GM19467 (cell line): ENCODE results near the gene KLF2.
"Not testable (repeated sequence)": the region's sequence is repeated elsewhere in the genome, so short reads cannot be mapped to it uniquely, and the experiment has no call there.

Experiments used
- ATAC-seq: cut with Tn5 transposase; IDR thresholded peaks from one replicate; pipeline ENCODE4 v1.9.1; 2021; ENCODE audit warnings: mild to moderate bottlenecking, moderate library complexity; ENCODE audit not compliant: unreplicated experiment

The KLF2 gene

GRCh38 chr19:16324384-16325160 is at the start of gene KLF2:
Gene KLF2 (plus strand): TSS chr19:16324826. CDS start chr19:16324924, 98 bp downstream.
- ATAC-seq, result peak; percentile 60

- ATAC-seq, result no peak
Measured at GRCh38 chr19:16280306-16280705, 44.3 kb upstream of the KLF2 start.

DNA sequence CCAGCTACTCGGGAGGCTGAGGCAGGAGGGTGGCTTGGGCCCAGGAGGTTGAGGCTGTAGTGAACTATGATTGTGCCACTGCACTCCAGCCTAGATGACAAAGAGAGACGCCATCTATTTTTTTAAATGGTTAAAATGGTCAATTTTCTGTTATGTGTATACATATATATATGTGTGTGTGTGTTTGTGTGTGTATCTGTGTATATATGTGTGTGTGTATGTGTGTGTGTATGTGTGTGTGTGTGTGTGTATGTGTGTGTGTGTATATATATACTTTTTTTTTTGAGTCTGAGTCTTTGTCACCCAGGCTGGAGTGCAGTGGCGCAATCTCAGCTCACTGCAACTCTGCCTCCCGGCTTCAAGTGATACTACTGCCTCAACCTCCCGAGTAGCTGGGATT is 42.9 kb upstream of the KLF2 start:
- ATAC-seq, result no peak

DNA sequence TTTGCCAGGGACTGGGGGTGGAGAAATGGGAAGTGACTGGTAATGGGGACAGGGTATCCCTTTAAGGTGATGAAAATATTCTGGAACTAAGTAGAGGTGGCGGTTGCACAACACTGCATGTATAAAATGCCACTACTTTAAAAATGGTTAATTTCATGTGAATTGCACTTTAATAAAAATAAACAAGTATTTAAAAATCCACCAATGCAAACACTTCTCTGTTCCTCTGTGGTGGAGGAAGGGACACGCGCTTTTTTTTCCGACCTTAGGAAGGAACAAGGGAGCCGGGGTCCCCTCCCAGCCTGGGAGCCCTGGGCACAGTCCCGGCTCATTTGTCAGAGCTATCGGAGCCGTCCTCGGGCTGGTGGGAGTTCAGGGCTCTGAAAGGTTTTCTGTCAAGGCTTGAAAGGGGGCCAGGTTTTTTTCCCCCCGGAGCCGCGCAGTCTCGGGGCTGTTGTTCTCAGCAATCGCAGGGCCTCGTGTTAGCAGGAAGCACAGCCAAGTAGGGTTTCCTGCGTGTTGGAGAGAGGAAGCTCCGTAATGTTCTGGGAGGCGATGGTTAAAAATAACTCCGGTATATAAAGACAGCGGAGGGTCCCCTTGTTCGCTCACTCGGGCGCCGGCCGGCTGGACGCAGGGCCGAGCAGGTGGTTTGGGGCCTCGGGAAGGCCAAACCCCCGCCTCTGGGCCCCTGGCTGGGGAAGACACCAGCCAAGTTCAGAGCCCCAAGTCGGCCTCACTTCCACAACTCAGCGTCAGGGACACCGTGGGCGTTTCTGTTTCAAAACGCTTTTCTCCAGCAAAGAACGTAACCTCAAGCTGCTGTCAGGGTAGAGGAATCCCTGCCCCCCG is 41.2 kb upstream of the KLF2 start:
- ATAC-seq, result no peak

- no peak for ATAC-seq
Measured at GRCh38 chr19:16284505-16284904, 40.1 kb upstream of the KLF2 start.

DNA sequence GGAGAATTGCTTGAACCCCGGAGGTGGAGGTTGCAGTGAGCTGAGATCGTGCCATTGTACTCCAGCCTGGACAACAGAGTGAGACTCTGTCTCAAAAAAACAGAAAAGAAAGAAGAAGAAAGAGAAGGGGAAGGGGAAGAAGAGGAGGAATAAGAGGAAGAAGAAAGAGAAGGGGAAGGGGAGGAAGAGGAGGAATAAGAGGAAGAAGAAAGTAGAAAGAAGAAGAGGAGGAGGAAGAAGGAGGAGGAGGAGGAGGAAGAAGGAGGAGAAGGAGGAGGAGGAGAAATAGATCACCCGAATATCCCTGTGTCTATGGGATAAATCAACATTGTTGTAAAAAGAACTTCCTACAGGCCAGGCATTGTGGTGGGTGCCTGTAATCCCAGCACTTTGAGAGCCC is 39.5 kb upstream of the KLF2 start:
- ATAC-seq, result not testable (repeated sequence)

- no peak for ATAC-seq
Measured at GRCh38 chr19:16285769-16286498, 38.7 kb upstream of the KLF2 start.

- no peak for ATAC-seq
Measured at GRCh38 chr19:16288544-16288943, 36.1 kb upstream of the KLF2 start.

DNA sequence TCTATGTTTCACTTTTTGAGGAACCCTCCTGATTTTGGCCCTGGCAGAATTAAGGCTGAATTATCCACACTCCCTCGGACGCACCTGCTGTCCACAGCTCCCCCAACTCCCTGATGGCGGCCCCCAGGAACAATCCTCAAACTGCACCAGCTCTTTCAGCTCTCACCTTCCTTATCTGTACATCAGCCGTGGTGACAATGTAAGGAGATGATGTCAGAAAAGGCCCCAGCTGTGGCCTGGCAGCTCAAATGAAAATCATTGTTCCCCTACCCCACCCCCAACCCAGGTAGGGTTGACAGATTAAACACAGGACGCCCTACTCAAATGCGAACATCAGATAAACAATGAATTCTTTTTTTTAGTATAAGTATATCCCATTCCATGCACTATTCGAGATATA is 35.0 kb upstream of the KLF2 start:
- no peak for ATAC-seq

DNA sequence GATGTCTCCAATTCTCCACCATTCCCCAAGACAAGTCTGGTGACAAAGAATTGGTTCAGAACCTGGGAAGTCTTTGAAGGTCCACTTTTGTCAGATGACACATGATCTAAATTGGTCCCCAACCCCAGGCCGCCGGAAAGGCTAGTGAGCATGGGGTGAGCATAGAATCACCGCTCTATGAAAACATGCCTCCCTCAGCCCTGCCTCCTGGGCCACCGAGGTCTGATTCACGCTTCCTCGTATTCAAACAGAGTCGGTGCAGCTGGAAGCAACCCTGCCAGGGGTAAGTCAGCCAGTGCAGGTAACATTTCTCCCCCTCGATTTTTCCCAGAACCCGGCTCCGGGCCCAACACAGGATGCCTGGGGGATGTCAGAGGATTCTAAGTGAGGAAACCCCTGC is 33.9 kb upstream of the KLF2 start:
- no peak for ATAC-seq

DNA sequence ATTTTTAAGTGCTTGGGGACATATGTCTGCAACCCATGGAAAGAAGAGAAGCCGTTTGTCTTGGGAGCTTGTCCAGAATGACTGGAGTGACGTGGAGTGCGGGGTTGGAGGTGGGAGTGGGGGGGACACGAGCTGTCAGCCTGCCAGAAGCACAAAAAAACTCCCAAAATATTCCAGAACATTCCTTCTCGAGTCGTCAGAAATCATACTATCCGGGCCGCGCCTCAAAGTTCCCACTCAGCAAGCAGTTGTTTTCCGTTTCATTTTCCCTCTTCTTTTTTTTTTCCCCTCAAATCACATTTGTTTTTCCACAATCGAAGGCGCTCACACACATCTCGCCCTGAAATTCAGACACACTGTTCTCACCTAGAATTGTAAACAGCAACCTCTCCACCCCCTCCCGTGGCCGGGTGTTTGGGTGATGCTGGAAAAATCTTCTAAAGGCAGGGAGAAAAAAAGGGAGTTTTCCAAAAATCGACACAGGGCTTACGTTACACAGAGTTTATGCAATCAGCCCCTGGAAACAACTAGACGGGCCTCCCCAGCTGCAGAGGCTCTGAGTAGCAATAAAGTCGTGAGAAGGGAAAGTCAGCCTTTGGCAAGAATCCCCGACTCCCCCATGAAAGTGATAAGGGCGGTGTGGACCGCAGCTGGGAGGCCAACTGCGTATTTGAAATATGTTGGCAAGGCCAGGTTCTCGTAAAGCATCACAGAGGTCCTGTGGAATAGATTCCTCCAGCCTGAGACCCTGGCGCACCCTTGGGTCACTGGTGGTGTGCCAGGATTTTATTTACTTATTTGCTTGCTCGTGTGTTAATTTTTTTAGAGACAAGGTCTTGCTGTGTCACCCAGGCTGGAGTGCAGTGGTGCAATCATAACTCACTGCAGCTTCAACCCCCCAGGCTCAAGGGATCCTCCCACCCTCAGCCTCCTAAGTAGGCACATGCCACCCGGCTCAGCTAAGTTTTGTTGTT is 31.2 kb upstream of the KLF2 start:
- no peak for ATAC-seq

DNA sequence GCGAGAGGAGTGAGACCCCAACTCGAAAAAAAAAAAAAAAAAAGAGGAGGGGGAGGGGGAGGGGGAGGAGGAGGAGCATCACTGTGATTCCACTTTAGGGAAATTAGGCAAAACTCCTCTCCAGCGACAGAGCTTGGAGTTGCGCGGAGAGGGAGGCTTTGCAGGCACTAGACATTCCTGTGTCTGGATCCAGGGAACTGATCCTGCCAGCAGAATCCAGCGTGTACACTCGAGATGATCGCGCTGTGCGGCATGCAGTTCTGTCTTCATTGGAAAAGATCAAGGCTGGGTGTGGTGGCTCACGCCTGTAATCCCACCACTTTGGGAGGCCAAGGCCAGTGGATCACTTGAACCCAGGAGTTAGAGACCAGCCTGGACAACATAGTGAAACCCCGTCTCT is 29.6 kb upstream of the KLF2 start:
- ATAC-seq, result no peak

GRCh38 chr19:16296713-16297112 is 27.9 kb upstream of the KLF2 start:
- ATAC-seq, result no peak

- no peak for ATAC-seq
Measured at GRCh38 chr19:16297575-16298178, 26.9 kb upstream of the KLF2 start.

GRCh38 chr19:16298334-16298733 is 26.3 kb upstream of the KLF2 start:
- no peak for ATAC-seq

DNA sequence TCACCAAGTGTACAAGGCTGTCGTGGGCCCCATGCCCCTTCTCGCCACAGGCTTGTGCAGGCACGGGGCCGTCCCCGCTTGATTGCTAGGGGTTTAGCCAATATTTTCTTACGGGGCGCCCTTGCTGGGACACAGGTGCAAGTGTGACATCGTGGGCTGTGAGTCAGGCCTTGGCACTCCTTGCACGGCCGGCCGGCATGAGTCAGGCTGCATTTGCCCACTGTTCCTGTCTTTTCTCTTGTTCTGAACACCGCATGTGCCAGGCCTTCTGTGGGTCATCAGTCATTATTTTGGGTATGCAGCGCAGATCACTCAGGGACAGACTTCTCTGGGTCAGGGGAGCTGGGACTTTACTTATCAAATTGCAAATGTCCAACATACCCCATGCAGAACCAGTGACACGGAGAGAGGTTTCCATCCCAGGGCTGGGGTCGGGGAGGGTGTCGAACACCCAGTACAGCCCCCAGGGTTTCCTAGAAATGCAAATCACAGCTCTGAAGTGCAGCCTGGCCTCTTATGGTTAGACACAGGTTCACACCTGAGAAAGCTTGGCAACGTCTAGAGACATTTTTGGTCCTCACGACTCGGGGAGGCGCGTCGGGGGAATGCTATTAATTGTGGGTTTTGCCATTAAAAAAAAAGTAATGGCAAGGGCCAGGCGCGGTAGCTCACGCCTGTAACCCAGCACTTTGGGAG is 22.5 kb upstream of the KLF2 start:
- no peak for ATAC-seq

GRCh38 chr19:16303755-16304154 is 20.9 kb upstream of the KLF2 start:
- no peak for ATAC-seq

- not testable (repeated sequence) for ATAC-seq
Measured at GRCh38 chr19:16304511-16304910, 20.1 kb upstream of the KLF2 start.

DNA sequence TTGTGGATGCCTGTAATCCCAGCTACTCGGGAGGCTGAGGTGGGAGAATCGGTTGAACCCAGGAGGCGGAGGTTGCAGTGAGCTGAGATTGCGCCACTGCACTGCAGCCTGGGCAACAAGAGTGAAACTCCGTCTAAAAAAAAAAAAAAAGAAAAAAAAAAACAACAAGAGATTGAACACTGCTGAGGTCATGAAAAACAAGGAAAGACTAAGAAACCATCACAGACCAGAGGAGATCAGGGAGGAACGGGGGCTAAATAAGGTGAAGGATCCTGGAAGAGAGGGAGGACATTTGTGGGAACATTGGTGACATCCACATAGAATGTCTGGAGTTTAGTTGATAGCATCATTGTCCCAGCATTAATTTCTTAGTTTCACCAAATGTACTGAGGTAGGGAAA is 19.6 kb upstream of the KLF2 start:
- not testable (repeated sequence) for ATAC-seq
